Esophagus squamous epithelium (tissue), 4 donors: ENCODE results near the gene PARM1.

ENCODE experiments used
- CTCF ChIP-seq, 6 experiments: fragments of 450-650 bp in 4 of 6; fragments of 200-600 bp in 2 of 6; sonication (generic) in 2 of 6; IDR thresholded peaks; one replicate each; pipeline ENCODE4 v1.5.1; 2016 to 2019; ENCODE audit warnings: antibody characterized with exemption in 6 of 6, mild to moderate bottlenecking in 4 of 6, moderate library complexity in 4 of 6
- POLR2A ChIP-seq, 4 donors: fragments of 450-650 bp; IDR thresholded peaks; one replicate each; pipeline ENCODE4 v1.6.1; 2017; ENCODE audit warnings: antibody characterized with exemption in 4 of 4, mild to moderate bottlenecking in 4 of 4, moderate library complexity in 3 of 4

- no peak for TF ChIP-seq CTCF (IDR thresholded peaks at IDR 0.05)
- no peak for TF ChIP-seq POLR2A (IDR thresholded peaks at IDR 0.05)
Observed at GRCh38 chr4:74944354-74944793, 11.5 kb downstream of the PARM1 start.
